SU-DHL-6 (cell line): ENCODE measurements around the gene CATSPER3.

Experiments
- EZH2phosphoT487 ChIP-seq: fragments of 200-600 bp; sonication (generic), shearing (Covaris generic); conservative IDR thresholded peaks from 2 replicates; pipeline ENCODE4 v1.6.1; 2018; ENCODE audit warnings: mild to moderate bottlenecking, antibody characterized with exemption, low read length, moderate library complexity, mixed read lengths
- TF ChIP-seq, protein P1 (sequence below): fragments of 200-600 bp; sonication (generic); IDR thresholded peaks from one replicate; pipeline ENCODE4 v1.5.1; 2017; ENCODE audit warnings: antibody characterized with exemption, mild to moderate bottlenecking, low read length, moderate library complexity; ENCODE audit not compliant: insufficient read depth, poor library complexity, severe bottlenecking

DNA sequence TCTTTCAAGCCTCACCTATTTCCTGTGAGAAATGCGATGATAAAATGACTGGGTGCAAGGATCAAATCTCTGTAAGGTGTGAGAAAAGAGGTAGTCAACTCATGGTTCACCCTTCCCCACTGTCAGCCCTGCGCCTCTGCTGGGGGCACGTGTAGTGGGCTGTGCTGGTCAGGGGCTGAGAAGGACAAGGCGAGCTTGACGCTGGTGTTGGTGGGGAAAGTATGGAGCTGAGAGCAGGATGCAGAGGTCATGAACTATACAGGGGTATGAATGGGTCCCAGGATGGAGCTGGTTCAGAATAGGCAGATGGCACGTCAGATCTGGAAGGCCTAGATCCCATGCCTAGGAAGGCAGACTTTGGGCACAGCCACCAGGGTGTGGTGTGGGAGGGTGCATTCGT lies 45.7 kb downstream of the CATSPER3 start:
- TF ChIP-seq, protein P1, sequence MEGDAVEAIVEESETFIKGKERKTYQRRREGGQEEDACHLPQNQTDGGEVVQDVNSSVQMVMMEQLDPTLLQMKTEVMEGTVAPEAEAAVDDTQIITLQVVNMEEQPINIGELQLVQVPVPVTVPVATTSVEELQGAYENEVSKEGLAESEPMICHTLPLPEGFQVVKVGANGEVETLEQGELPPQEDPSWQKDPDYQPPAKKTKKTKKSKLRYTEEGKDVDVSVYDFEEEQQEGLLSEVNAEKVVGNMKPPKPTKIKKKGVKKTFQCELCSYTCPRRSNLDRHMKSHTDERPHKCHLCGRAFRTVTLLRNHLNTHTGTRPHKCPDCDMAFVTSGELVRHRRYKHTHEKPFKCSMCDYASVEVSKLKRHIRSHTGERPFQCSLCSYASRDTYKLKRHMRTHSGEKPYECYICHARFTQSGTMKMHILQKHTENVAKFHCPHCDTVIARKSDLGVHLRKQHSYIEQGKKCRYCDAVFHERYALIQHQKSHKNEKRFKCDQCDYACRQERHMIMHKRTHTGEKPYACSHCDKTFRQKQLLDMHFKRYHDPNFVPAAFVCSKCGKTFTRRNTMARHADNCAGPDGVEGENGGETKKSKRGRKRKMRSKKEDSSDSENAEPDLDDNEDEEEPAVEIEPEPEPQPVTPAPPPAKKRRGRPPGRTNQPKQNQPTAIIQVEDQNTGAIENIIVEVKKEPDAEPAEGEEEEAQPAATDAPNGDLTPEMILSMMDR: no peak
- TF ChIP-seq EZH2phosphoT487: no peak
